Fibroblast of peridontal ligament (primary cell): ENCODE results near the gene CRYGB.
A peak's percentile ranks its signal among the peaks of the same experiment; 100 is the strongest.
"Not testable (repeated sequence)": the region's sequence is repeated elsewhere in the genome, so short reads cannot be mapped to it uniquely, and the experiment has no call there.

Experiments
- DNase-seq: peaks from one replicate; pipeline ENCODE4 v3.0.0-alpha.2; 2010; ENCODE audit errors: extremely low read depth

Gene CRYGB

DNA sequence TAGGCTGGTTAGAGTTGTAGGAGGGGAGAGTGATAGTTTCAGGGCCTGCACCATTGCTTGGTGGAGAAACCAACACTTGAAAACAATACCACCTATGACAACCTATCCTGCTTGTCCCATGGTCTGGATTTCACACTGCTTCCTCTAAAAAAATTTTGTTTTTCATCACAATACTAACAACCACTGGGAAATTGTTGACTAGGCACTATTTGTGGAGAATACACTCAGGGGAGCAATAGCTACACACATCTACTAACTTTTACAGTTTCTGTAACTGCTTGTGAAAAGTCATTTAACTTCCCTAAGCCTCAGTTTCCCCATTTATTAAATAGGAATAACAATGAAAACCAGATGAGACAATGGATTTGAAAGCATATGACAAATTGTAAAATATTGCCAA is 4.1 kb upstream of the CRYGB start:
- no peak for DNase-seq

DNA sequence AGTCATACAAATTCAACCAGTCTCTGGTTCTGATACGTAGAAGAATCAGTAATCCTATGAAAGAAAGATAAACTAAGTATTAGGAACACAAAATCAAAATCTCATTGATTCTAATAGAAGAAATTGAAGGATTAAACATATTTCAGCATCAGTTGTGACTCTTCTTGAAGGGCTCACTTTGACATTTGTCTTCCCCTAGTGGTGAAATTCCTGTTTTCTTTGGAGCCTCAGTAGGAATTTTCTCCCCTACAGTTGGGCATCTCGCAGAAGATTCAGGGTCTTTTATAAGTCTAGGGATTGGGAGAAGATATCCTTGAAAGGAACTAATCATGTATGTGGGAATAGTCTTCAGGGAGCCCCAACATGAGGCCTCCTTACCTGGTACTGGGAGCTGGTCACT is 2.8 kb upstream of the CRYGB start:
- no peak for DNase-seq

DNA sequence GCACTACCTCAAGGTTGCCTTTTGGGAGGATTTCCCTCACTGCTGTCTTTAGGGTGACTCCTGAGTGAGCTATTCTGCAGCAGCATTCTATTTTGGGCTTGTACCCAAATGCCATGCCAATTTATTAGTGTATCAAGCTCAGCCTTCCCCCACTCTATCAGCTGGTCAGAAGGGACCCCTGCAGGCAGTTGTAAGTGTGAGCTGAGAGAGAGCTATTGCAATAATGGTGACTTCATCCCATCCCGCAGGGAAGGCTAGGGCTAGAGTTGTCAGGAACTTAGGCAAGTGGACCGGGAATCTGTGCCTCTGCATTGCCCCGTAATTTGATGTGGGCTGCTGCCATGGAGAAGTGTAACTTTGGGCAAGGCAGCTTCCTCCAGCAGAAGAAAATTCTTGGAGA is 1.8 kb upstream of the CRYGB start:
- no peak for DNase-seq

GRCh38 chr2:208147008-208147407 is 1.1 kb upstream of the CRYGB start:
- no peak for DNase-seq

DNA sequence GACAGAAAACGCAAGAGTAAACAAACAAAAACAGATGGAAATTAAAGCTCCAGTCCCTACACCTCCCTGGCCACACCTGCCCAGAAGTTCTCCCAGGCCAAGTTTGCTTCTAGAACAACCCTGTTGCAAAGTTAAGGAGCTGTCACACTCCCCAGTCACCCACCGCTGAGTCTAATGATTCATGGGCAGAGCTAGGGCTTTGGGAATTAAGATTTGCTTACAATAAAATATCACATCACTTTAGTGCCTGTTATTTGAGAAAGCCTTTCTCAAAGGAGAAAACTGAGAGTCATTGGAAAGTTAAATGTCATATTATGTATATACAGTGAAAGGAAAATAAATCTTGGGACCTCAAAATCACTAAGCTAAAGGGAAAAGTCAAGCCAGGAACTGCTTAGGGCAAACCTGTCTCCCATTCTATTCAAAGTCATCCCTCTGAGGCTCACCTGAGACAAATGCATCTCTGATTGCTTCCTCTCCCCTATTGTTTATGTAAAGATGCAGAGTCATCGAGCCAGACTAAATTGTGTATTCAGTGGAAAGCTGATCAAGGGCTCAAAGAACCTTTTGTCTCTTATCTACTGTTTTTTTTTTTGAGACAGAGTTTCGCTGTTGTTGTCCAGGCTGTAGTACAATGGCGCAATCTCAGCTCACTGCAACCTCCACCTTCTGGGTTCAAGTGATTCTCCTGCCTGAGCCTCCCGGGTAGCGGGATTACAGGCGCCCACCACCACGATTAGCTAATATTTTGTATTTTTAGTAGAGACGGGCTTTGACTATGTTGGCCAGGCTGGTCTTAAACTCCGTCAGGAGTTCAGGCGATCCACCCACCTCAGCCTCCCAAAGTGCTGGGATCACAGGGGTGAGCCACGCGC is 2.8 kb downstream of the CRYGB start:
- DNase-seq = no peak

DNA sequence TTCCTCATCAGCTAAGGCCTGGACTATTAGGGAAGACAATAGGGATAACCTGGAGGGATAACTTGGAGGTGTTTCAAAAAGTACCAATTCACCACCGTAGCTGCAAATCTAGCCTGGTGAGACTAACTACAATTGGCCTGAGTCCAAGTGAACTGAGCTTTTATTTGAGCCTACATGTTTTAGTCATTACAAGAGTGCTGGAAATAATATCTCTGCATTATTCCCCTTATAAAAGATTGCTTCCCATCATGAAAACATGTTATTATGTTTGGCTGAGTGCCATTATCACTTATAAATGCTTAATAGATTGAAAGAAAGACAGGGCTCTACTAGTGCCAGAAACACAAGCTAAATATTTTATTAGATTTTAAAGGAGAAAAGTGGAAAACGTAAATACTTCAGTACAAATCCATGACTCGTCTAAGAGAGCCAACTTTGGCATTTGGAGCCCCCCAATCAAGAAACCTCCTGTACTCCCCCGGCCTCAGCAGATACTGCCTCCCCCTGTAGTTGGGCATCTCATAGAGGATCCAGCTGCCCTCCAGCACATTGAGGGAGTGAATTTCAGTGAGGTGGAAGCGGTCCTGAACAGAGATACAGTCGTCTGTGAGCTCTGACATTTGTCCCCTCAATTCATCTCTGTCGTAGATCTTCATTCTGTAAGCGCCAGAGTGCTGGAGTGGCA is 3.6 kb downstream of the CRYGB start:
- peak; percentile 8 for DNase-seq

- DNase-seq = no peak
These were observed 6.5 kb downstream of the CRYGB start for GRCh38 chr2:208139447-208139846.

- not testable (repeated sequence) for DNase-seq
These were observed 7.6 kb downstream of the CRYGB start for GRCh38 chr2:208138334-208138733.

DNA sequence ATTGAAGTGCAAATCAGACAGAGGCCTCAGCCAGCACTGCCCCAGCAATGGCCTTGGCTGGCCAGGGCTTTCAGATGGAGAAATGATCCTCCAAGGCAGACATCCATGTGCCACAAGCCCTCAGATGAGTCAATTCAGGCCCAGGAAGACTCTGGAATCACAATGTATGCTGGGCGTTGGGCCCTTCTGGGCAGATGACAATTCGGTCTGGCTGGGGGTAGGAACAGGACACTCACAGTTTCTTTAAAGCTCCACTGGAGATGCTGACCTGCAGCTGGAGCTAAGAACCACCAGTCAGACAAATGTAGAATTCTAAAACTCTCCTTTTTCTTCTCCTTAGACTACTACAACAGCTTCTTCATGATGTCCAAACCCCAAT is 9.3 kb downstream of the CRYGB start:
- DNase-seq = no peak

- no peak for DNase-seq
These were observed 9.9 kb downstream of the CRYGB start for GRCh38 chr2:208135794-208136715.

DNA sequence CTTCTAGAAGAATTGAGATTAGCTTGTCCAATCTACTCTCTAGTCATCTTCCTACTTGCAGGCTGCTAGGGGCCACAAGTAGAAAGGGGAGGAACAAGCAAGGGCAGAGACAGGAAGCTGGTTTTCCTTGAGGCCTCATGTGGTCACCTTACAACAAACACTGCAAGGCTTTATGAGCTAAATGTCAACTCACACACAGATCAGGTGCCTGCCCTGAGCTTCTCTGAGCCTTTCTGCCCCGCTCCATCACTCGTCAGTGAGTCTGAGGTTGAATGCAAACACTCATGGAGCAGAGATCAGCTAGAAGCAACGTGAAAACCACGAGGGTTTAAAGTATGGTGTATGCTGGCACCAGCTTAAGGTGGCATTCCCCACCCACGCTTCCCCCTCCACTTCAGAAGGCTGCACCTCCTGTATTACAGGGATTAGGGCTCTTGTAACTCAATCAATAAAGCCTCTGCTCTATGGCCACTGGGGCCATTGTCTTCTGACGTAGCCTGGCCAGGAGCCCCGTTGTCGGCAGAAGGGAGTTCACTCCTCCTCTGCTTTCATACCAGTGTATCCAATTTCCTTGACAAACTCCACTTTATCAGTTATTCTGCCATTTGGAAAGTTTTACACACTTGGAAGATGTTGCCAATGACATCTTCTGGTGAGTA is 10.9 kb downstream of the CRYGB start:
- DNase-seq = no peak

DNA sequence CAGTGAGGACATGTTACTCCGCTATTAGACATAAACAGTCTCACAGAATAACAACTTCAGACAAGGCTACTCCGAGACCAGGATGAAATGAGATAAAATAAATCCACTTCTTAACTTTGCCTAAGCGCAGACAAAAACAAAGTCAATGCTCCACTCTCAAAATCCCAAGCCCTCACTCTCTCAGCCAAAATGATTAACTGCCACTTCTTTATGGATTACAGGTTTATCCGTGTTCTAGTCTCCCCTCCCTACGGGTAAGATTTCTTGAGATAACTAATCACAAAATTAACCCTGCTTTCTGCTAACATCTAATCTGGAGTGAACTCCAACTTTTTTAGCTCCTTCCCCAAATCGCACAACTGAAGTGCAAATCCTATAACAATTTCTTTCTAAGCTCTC is 15.2 kb downstream of the CRYGB start:
- no peak for DNase-seq

DNA sequence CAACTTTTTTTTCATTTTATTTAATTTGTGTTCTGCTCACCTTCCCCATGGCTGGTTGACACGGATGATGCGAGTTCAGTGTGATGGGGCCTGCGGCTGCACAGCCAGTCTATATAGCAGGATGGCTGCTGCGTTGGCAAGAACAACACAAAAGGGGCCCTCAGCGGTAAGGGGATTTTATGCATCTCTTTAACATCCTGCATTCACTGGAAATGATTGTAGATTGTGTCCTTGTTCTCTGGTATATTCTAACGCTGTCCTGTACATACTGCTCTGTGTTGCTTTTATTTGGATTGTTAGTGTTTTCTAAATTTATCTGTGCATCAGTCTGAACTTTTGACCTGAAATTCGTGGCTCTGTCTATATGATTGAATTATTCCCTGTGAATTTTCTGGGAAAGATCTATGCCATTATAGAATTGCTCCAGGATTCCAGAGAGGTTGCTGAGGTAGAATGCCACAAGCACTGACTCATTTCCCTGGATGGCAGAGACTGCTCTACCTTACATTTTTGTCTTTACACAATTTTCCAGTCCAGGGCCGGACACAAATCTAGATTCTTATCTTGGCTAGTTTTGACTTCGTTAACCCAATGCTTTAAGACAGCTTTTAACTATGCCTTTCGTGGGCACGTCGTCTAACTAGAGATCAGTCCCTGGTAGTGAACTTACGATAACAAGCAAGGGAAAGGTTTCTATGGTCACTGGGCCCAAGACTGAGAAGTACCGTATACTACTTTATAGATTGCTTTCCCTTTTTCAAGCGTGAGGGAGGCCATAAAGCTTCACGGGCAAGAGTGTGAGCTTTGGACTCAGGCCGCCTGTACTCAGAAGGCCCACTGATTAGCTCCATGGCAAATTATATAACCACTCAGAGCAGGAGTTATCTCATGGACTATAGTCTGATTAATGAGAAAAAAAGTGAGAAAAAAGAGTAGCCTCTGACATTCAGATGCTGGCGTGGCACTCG is 15.9 kb downstream of the CRYGB start, which contains the start of gene CRYGC:
Gene CRYGC, minus strand, starts transcription at position 85 of the 968 bp plus-strand sequence. Its CDS starts 36 bp downstream, at position 49.
- DNase-seq = no peak

GRCh38 chr2:208128136-208128535 is 17.8 kb downstream of the CRYGB start:
- DNase-seq = no peak

DNA sequence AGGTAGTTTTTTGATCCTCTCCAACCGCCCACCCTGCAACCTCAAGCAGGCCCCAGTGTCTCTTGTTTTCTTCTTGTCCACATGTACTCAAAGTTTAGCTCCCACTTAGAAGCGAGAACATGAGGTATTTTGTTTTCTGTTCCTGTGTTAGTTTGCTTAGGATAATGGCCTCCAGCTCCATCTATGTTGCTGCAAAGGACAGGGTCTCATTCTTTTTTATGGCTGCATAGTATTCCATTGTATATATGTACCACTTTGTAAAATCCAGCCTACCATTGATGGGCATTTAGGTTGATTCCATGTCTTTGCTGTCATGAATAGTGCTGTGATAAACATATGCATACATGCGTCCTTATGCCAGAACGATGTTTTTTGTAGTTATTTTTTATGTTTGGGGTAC is 18.9 kb downstream of the CRYGB start:
- no peak for DNase-seq

- no peak for DNase-seq
These were observed 20.7 kb downstream of the CRYGB start for GRCh38 chr2:208125251-208125650.

DNA sequence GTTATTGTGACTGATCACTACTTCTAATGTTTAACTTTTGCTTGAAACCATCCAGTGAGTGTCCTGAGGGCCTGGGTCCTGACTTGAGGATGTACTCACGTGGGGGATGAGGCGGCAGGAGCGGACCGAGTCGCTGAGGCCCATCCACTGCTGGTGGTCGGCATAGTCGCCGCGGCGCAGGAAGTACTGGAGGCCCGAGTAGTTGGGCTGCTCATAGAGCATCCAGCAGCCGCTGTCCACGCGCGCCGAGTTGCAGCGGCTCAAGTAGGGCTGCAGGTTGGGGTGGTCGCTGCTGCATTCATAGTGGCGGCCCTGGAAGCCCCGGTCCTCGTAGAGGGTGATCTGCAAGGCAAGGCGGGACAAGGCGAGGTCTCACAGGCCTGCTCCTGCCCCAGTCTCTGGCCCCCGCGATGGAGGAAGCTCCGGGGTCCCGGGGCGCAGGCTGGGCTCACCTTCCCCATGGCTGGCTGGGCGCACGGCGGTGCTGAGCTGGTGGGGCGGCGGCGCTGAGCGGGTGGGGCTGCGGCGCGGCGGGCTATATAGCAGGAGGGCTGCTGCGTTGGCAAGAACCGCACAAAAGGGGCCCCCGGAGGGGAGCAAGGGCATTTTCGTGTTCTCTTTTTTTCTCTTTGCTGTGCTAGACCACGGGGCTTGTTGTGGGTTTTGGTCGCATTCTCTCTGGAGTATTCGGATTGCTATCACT is 21.8 kb downstream of the CRYGB start, which contains the start of gene CRYGD:
Gene CRYGD, minus strand, starts transcription at position 512 of the 703 bp plus-strand sequence. Its CDS starts 51 bp downstream, at position 461.
- not testable (repeated sequence) for DNase-seq

- no peak for DNase-seq
These were observed 23.7 kb downstream of the CRYGB start for GRCh38 chr2:208122248-208122647.

DNA sequence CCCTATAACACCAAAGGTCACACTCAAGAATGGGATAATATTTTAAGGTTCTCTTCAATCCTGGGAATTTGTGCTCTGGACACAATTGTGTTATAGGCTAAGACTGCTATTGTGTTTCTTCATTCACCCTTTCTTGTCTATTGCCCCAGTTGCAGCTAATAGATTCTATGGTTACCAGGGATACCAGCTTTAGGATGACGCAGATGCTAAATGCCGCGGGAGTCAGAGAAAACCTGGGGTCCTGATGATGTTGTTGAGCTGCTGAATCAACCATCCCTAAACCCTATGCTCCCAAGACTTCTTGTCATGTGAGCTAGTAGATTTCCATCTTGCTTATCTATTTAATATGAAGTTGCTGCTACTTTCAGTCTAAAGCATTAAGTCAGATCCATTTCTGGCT is 27.0 kb downstream of the CRYGB start:
- DNase-seq = no peak

GRCh38 chr2:208117390-208117789 is 28.6 kb downstream of the CRYGB start:
- not testable (repeated sequence) for DNase-seq
